ENCODE measurements around the gene C1QTNF5. TPM values are rescaled to one million over a fixed set of nuclear protein-coding genes. Genes with fewer than 3 reads are reported as not detected.

Gene C1QTNF5
- polyA plus RNA-seq (2013), result 1.3 and 1.8 TPM in 2 replicates

- Histone ChIP-seq H3K18ac (ENCODE audit: low read length) (peak within 1 kb of the TSS; percentile 27), H3K79me1 (ENCODE audit: low read length) (peaks cover 7% of the 10 kb centered on the region), H4K8ac (ENCODE audit: low read depth, low read length) (peak within 1 kb of the TSS; percentile 75), H2BK120ac (ENCODE audit: insufficient read depth, low read length, poor library complexity) (peak within 1 kb of the TSS; percentile 37), H3K79me2 (ENCODE audit: control insufficient read depth, insufficient read depth, low read length, poor library complexity) (peaks cover 3% of the 10 kb centered on the region), H3K36me3 (ENCODE audit: control insufficient read depth in 1 of 2, insufficient read depth in 2 of 2, low read length in 2 of 2) (peaks cover 11 to 12% of the 10 kb centered on the region in 2 experiments), H3K23ac (ENCODE audit: low read length) (no peak within 1 kb of the TSS), H3K4ac (ENCODE audit: low read depth, low read length) (no peak within 1 kb of the TSS), H2AK5ac (ENCODE audit: low read length) (no peak within 1 kb of the TSS), H3K9ac (ENCODE audit: low read length) (no peak within 1 kb of the TSS), H4K91ac (ENCODE audit: low read depth, low read length) (peak within 1 kb of the TSS; percentile 25), H3K9me3 (ENCODE audit: insufficient read depth, low read depth, low read length) (peaks cover 2% of the 10 kb centered on the region), H3K14ac (ENCODE audit: low read length) (peak within 1 kb of the TSS; percentile 57), H3K27ac (ENCODE audit: low read depth, low read length) (no peak within 1 kb of the TSS), H2BK5ac (ENCODE audit: low read depth, low read length, poor library complexity) (no peak within 1 kb of the TSS), H3K4me1 (ENCODE audit: control insufficient read depth in 1 of 2, insufficient read depth in 2 of 2, low read length in 2 of 2) (peaks cover 24 to 33% of the 10 kb centered on the region in 2 experiments), H3K4me3 (ENCODE audit: low read depth, low read length) (peak within 1 kb of the TSS; percentile 57), H4K12ac (ENCODE audit: low read depth, low read length) (peak within 1 kb of the TSS; percentile 75), H2AFZ (ENCODE audit: insufficient read depth, low read length, poor library complexity) (peak within 1 kb of the TSS; percentile 48), H3K27me3 (ENCODE audit: insufficient read depth, low read length) (peaks cover 26% of the 10 kb centered on the region), H3K4me2 (ENCODE audit: low read length) (peak within 1 kb of the TSS; percentile 79), H2BK12ac (ENCODE audit: low read length) (peak within 1 kb of the TSS; percentile 18)
- WGBS (ENCODE audit: extremely low coverage, insufficient coverage, insufficient read length), result no CpG with 5 or more reads among the region's 53 CpGs
- DNase-seq, result no peak
These were observed at the start of gene C1QTNF5 for GRCh38 chr11:119340335-119341221. Gene C1QTNF5, minus strand, starts transcription at chr11:119340883. Its CDS starts 486 bp downstream, at chr11:119340397.

DNA sequence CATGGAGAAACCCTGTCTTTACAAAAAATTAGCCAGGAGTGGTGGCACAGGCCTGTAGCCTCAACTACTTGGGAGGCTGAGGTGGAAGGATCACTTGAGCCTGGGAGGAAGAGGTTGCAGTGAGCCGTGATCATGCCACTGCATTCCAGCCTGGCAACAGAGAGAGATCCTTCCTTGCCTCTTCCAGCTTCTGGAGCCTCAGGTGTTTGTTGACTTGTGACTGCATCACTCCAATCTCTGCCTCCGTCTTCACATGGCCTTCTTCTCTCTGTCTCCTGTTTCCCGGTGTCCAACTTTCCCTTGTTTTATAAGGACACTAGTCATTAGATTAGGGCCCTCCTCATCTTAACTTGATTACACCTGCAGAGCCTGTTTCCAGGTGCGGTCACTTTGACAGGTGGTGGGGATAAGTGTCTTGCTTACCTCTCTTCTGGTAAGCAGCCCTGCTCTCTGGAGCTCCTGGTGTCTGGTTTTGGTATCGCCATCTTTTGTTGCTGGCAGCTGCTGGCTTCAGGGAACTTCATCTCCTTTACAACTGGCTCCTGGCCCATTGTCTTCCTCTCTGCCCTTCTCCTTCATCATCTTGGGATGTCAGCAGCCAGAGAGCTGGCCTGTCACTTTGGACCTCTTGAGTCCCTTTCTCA lies 49.0 kb upstream of the C1QTNF5 start:
- no peak overlapping the region for H3K4ac ChIP-seq (ENCODE audit: low read depth, low read length)
- no CpG with 5 or more reads among the region's 5 CpGs for WGBS (ENCODE audit: extremely low coverage, insufficient coverage, insufficient read length)
- no peak overlapping the region for H3K4me2 ChIP-seq (ENCODE audit: low read length)
- no peak overlapping the region for H4K8ac ChIP-seq (ENCODE audit: low read depth, low read length)
- H2BK5ac ChIP-seq (ENCODE audit: low read depth, low read length, poor library complexity), result no peak overlapping the region
- H2AFZ ChIP-seq (ENCODE audit: insufficient read depth, low read length, poor library complexity), result no peak overlapping the region
- no peaks in the 10 kb centered on the region for H3K9me3 ChIP-seq (ENCODE audit: insufficient read depth, low read depth, low read length)
- DNase-seq, result peak in 1 of 2 donors; percentile 62
- no peak overlapping the region for H4K91ac ChIP-seq (ENCODE audit: low read depth, low read length)
- H3K27me3 ChIP-seq (ENCODE audit: insufficient read depth, low read length), result no peaks in the 10 kb centered on the region
- H2AK5ac ChIP-seq (ENCODE audit: low read length), result no peak overlapping the region
- H3K9ac ChIP-seq (ENCODE audit: low read length), result no peak overlapping the region
- H3K18ac ChIP-seq (ENCODE audit: low read length), result no peak overlapping the region
- H3K4me1 ChIP-seq (ENCODE audit: control insufficient read depth in 1 of 2, insufficient read depth in 2 of 2, low read length in 2 of 2), result no peaks in the 10 kb centered on the region
- H2BK12ac ChIP-seq (ENCODE audit: low read length), result no peak overlapping the region
- no peak overlapping the region for H3K4me3 ChIP-seq (ENCODE audit: low read depth, low read length)
- no peak overlapping the region for H2BK120ac ChIP-seq (ENCODE audit: insufficient read depth, low read length, poor library complexity)
- H3K79me1 ChIP-seq (ENCODE audit: low read length), result no peaks in the 10 kb centered on the region
- H3K27ac ChIP-seq (ENCODE audit: low read depth, low read length), result no peak overlapping the region
- no peaks in the 10 kb centered on the region for H3K79me2 ChIP-seq (ENCODE audit: control insufficient read depth, insufficient read depth, low read length, poor library complexity)
- H3K14ac ChIP-seq (ENCODE audit: low read length), result no peak overlapping the region
- H3K36me3 ChIP-seq (ENCODE audit: control insufficient read depth in 1 of 2, insufficient read depth in 2 of 2, low read length in 2 of 2), result no peaks in the 10 kb centered on the region
- no peak overlapping the region for H3K23ac ChIP-seq (ENCODE audit: low read length)
- H4K12ac ChIP-seq (ENCODE audit: low read depth, low read length), result no peak overlapping the region

DNA sequence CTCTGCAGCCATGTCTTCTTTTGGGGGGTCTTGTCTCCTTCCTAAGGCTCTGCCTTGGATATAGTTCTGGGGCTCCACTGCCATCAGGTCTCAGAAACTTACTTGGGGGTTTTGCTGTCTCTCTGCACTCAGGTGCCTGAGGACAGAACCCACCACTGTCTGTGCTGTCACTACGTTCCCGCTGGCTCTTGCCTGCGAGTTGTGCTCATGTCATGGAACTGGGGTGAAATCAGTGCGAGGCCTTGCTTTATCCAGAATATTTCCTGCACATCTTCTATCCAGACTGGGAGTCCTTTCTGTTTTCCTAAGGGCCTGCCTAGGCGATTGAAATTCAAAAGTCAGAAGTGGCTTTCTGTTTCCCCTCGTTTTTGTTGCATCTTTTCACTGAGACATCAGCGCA lies 47.4 kb upstream of the C1QTNF5 start:
- no peaks in the 10 kb centered on the region for H3K27me3 ChIP-seq (ENCODE audit: insufficient read depth, low read length)
- no peaks in the 10 kb centered on the region for H3K9me3 ChIP-seq (ENCODE audit: insufficient read depth, low read depth, low read length)
- no peaks in the 10 kb centered on the region for H3K79me2 ChIP-seq (ENCODE audit: control insufficient read depth, insufficient read depth, low read length, poor library complexity)
- no peak overlapping the region for H3K27ac ChIP-seq (ENCODE audit: low read depth, low read length)
- H3K36me3 ChIP-seq (ENCODE audit: control insufficient read depth in 1 of 2, insufficient read depth in 2 of 2, low read length in 2 of 2), result no peaks in the 10 kb centered on the region
- no peak overlapping the region for H4K12ac ChIP-seq (ENCODE audit: low read depth, low read length)
- no peak overlapping the region for H4K8ac ChIP-seq (ENCODE audit: low read depth, low read length)
- H3K9ac ChIP-seq (ENCODE audit: low read length), result no peak overlapping the region
- no peak overlapping the region for H3K4me2 ChIP-seq (ENCODE audit: low read length)
- no peak overlapping the region for H3K18ac ChIP-seq (ENCODE audit: low read length)
- WGBS (ENCODE audit: extremely low coverage, insufficient coverage, insufficient read length), result no CpG with 5 or more reads among the region's 7 CpGs
- H2BK5ac ChIP-seq (ENCODE audit: low read depth, low read length, poor library complexity), result no peak overlapping the region
- H3K4me1 ChIP-seq (ENCODE audit: control insufficient read depth in 1 of 2, insufficient read depth in 2 of 2, low read length in 2 of 2), result no peaks in the 10 kb centered on the region
- H3K4me3 ChIP-seq (ENCODE audit: low read depth, low read length), result no peak overlapping the region
- DNase-seq, result no peak
- H3K14ac ChIP-seq (ENCODE audit: low read length), result no peak overlapping the region
- H3K4ac ChIP-seq (ENCODE audit: low read depth, low read length), result no peak overlapping the region
- no peak overlapping the region for H2AK5ac ChIP-seq (ENCODE audit: low read length)
- H2BK12ac ChIP-seq (ENCODE audit: low read length), result no peak overlapping the region
- H2BK120ac ChIP-seq (ENCODE audit: insufficient read depth, low read length, poor library complexity), result no peak overlapping the region
- H4K91ac ChIP-seq (ENCODE audit: low read depth, low read length), result no peak overlapping the region
- H2AFZ ChIP-seq (ENCODE audit: insufficient read depth, low read length, poor library complexity), result no peak overlapping the region
- no peak overlapping the region for H3K23ac ChIP-seq (ENCODE audit: low read length)
- no peaks in the 10 kb centered on the region for H3K79me1 ChIP-seq (ENCODE audit: low read length)

DNA sequence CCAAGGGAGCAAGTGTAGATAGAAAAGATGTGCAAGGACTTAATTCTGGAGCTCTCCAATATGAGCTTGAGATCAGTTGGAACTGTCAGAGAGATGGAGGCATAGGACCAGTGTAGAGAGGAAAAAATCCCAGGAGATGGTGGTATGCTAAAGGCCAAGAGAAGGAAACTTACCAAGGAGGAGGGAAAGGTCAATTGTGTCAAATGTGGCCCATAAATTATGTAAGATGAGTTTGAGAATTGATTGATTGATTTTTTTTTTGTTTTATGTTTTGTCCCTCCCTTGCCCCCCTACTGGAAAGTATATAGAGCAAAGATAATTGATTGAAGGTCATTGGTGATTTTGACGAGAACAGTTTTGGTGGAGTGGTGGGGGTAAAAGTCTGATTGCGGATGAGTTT lies 43.6 kb upstream of the C1QTNF5 start:
- Histone ChIP-seq H2AK5ac (ENCODE audit: low read length) (no peak overlapping the region), H2BK120ac (ENCODE audit: insufficient read depth, low read length, poor library complexity) (no peak overlapping the region), H3K27ac (ENCODE audit: low read depth, low read length) (no peak overlapping the region), H2BK5ac (ENCODE audit: low read depth, low read length, poor library complexity) (no peak overlapping the region), H3K9ac (ENCODE audit: low read length) (no peak overlapping the region), H4K12ac (ENCODE audit: low read depth, low read length) (no peak overlapping the region), H3K23ac (ENCODE audit: low read length) (no peak overlapping the region), H4K8ac (ENCODE audit: low read depth, low read length) (no peak overlapping the region), H3K4me3 (ENCODE audit: low read depth, low read length) (no peak overlapping the region), H3K4me2 (ENCODE audit: low read length) (no peak overlapping the region), H3K27me3 (ENCODE audit: insufficient read depth, low read length) (no peaks in the 10 kb centered on the region), H3K79me1 (ENCODE audit: low read length) (no peaks in the 10 kb centered on the region), H3K79me2 (ENCODE audit: control insufficient read depth, insufficient read depth, low read length, poor library complexity) (no peaks in the 10 kb centered on the region), H3K9me3 (ENCODE audit: insufficient read depth, low read depth, low read length) (no peaks in the 10 kb centered on the region), H3K18ac (ENCODE audit: low read length) (no peak overlapping the region), H2BK12ac (ENCODE audit: low read length) (no peak overlapping the region), H3K4me1 (ENCODE audit: control insufficient read depth in 1 of 2, insufficient read depth in 2 of 2, low read length in 2 of 2) (peaks cover 4 to 10% of the 10 kb centered on the region in 2 experiments), H3K4ac (ENCODE audit: low read depth, low read length) (no peak overlapping the region), H3K14ac (ENCODE audit: low read length) (no peak overlapping the region), H3K36me3 (ENCODE audit: control insufficient read depth in 1 of 2, insufficient read depth in 2 of 2, low read length in 2 of 2) (no peaks in the 10 kb centered on the region), H2AFZ (ENCODE audit: insufficient read depth, low read length, poor library complexity) (no peak overlapping the region), H4K91ac (ENCODE audit: low read depth, low read length) (no peak overlapping the region)
- DNase-seq, result no peak
- 100% methylated on average over 1 of the region's 2 CpGs for WGBS (ENCODE audit: extremely low coverage, insufficient coverage, insufficient read length)
